GM19452 (cell line): ENCODE data around the gene XPO5.
A peak's percentile ranks its signal among the peaks of the same experiment; 100 is the strongest.
"Not testable (repeated sequence)": the region's sequence is repeated elsewhere in the genome, so short reads cannot be mapped to it uniquely, and the experiment has no call there.

ENCODE experiments used
- ATAC-seq: cut with Tn5 transposase; IDR thresholded peaks from one replicate; pipeline ENCODE4 v1.9.1; 2021; ENCODE audit not compliant: unreplicated experiment

Gene XPO5

DNA sequence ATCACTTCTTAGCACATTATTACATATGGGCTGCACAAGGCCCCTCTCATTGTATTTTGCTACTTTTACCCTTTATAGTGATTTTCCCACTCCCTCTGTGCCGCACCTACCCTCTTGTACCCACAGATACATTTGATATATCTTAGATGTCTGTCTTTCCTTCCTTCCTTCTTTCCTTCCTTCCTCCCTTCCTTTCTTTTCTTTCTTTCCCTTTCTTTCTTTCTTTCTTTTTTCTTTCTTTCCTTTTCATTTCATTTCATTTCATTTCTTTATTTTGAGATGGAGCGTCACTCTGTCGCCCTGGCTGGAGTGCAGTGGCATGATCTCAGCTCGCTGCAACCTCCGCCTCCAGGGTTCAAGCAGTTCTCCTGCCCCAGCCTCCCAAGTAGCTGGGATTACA is 12.4 kb upstream of the XPO5 start:
- ATAC-seq, result no peak

DNA sequence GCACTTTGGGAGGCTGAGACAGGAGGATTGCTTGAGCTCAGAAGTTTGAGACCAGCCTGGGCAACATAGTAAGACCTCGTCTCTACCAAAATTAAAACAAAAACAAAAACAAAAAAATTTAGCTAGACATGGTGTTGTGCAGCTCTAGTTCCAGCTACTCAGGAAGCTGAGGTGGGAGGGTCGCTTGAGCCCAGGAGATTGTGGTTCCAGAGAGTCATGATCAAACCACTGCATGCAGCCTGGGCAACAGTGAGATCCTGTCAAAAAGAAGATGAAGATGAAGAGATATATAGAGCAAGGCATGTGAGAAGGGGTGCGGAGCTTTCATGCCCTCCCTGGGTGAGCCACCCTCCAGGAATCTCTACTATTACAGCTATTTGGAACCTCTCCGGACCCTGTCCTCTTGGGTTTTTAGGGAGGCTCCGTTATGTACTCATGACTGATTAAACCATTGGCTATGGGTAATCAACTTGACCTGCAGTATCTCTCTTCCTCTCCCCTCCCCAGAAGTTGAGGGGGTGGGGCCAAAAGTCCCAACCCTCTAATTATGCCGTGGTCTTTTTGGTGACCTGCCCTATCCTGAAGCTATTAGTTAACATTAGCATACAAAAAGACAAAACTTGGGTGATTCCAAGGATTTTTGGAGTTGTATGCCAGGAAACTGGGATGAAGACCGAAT is 9.2 kb upstream of the XPO5 start:
- no peak for ATAC-seq

DNA sequence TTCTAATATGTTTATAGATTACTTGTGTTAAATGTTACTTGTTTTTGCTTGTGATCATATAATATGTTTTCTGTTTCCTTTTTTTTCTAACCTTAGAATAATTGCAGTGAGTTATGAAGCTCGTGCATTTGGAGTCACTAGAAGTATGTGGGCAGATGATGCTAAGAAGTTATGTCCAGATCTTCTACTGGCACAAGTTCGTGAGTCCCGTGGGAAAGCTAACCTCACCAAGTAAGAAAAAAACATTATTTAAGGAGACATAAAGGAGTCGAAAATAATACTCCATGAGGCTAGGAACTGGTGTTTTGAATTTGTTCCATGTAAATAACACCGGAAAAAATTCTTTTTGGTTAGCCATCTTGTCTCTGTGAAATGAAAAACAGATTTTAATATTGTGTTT is 7.1 kb upstream of the XPO5 start:
- no peak for ATAC-seq

DNA sequence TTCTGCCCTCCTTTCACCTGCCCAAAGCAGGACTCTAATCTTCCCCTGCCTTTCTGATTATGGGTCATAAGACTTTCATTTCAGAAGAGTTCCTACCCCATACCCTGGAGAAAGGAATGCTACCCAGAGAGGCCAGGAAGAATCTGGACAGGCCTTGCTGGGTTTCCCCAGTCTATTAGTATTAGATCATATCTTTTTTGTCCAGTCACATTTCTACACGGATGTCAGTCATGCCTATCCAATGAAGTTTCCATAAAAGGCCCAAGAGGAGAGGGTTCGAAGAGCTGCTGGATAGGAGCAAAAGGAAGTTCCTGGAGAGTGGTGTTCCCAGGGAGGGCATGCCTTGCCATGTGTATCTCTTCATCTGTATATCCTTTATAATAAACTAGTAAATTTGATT is 3.3 kb upstream of the XPO5 start:
- ATAC-seq, result no peak

DNA sequence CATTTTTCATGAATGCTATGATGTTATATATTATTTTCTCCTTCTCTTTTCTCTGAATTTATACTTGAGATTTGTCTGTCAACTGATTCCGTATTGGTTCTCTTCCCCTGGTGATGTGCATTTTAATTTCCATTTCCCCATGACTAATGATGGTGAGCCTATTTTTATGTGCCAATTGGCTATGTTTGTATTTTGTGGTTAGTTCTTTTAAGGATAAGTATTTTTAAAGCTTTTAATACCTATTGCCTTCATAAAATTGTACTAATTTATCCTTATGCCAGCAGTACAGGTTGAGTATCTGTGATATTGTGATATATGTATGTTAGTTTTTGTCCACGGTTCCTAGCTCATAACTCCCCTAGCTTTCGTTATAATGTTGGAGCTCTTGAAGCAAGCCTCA is 2.9 kb upstream of the XPO5 start:
- ATAC-seq, result no peak

DNA sequence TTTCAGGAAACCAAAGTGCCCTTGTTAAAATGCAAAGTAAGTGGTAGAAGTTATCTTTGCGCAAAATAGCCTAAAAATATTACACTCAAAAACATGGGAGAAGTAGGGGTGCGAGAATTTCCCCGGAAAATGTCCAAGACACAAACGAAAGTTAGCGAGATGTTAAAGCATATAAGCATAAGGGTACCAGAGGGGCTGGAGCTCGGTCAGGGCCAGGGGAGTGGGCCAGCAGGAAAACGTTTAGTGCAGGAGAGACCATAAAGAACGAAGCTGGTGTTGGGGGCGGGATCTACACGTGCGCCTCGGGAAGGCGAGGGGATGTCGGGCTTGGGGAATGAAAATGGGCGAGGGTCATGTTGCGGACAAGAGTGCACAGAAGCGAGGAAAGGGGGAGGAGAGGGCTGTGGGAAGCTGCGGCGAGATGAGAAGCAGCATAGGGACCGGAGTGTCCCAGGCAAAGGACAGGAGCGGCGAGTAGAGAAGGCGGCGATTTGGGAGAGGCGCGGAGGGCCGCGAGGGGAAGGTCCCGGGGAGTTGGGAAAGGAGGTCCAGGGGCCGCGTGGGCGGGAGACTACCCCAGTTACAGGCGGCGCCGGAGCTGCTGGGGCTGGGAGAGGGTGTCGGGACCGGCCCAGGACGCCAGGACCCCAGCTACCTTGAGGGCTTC is 600 bp downstream of the XPO5 start:
- ATAC-seq, result no peak

DNA sequence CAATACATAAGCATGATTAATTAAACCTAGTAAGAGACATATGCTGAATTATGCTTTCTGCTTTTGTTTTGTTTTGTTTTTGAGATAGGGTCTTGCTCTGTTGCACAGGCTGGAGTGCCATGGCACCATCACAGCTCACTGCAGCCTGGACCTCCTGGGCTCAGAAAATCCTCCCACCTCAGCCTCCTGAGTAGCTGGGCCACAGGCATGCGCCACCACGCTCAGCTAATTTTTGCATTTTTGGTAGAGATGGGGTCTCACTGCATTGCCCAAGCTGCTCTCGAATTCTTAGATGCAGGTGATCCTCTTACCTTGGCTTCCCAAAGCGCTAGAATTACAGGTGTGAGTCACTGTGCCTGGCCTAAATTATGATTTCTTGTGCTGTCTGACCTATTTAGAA is 3.8 kb downstream of the XPO5 start:
- no peak for ATAC-seq

DNA sequence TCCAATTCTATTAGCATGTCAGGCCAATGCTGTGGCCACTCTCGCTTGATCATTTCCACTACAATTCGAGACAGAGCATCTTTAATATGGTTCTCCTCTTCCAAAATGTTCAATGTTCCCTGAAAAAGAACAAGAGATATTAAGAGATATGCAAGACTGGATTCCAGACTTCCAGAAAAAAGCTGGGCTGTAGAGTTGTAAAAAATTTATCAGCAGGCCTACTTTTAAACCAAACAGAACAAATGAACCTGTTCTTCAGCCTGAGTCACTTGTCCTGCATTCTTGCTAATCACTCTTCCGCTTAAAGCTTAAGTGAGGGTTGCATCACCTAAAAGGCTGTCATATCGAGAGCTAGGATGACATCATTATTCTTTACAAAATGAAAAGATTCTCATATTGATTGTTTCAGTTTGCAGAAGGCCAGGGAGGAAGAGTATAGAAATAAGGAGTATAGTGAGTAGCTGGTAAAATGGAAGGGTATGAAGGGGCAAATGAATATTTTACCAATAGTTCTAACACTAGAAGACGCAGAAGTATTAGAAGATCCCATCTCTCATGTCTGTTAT is 4.9 kb downstream of the XPO5 start:
- ATAC-seq, result no peak

DNA sequence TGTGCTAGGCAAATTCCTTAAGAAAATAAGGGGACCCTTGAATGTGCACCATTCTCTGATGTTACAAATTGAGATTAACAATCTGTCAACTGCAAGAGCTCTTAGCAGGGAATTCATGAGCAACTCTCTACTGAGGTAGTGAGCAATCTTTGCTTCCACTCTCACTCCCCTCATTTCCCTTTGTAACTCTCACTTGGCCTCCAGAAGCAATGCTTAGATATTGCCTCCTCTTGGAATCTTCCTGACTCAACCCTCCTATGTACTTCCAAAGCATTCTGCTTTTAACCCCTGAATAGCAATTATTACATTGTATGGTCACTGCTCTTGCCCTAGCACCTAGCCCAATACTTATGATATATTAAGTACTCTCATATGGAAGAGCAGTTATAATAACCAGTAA is 16.5 kb downstream of the XPO5 start:
- ATAC-seq, result no peak

DNA sequence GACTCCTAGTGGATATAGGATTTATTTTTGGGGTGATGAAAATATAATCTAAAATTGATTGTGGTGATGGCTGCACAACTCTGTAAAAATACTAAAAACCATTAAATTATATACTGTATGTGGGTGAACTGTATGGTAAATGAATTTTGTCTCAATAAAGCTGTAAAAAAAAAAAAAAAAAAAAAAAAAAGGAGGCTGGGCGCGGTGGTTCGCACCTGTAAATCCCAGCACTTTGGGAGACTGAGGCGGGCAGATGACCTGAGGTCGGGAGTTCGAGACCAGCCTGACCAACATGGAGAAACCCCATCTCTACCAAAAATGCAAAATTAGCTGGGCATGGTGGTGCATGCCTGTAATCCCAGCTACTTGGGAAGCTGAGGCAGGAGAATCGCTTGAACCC is 18.2 kb downstream of the XPO5 start:
- ATAC-seq, result not testable (repeated sequence)

DNA sequence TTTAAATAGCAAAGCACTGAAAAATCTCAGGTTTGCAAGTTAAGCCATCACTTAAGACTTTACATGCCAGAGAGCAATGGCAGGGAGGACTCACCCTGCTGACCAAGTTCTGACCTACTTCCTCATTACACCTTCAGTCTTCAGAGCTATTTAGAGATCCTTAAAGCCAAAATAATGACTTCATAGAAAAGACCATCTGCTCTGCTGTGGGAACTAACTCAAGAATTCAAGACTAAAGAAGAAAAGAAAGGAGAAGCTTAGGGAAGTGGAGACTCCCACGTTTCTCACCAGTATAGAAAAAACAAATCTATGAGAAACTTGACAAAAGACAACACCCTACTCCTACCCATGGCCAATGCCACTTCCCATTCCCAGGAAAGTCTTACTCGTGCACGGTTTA is 28.6 kb downstream of the XPO5 start:
- no peak for ATAC-seq

DNA sequence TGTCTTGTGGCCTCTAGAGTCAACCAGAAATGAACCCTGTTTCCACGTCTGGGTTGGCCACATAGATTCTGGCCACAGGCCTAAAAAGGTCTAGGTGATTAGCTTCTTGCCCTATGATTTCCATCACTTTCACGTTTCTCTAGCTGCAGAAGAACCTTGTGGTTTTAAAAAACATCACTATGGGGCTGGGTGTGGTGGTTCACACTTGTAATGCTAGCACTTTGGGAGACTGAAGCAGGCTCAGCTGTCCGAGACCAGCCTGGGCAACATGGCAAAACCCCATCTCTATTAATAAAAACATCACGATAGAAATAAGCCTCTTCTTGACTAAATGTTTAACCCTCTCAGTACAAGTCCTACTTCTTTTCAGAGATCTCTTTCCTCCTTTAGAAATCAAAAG is 31.4 kb downstream of the XPO5 start:
- ATAC-seq, result no peak

DNA sequence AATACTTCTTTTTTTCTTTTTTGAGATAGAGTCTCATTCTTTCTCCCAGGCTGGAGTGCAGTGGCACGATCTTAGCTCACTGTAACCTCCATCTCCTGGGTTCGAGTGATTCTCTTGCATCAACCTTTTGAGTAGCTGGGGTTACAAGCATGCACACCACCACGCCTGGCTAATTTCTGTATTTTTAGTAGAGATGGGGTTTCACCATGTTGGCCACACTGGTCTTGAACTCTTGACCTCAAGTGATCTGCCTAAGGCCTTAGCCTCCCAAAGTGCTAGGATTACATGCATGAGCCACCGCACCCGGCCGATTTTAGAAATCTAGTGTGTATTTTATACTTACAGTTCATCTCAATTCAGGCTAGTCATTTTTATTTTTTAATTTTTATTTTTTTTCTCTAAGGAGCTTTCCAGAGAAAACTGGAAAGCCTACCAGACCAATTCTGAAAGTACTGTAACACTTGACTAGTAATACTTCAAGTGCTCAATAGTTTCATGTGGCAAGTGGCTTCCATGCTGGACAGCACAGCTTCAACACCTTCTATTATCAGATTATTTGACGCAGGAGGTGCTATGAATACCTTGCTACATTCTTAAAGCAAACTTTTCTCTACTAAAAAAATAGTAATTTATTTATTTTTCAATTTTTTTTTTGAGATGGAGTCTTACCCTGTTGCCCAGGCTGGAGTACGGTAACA is 33.9 kb downstream of the XPO5 start:
- peak; percentile 77 for ATAC-seq

DNA sequence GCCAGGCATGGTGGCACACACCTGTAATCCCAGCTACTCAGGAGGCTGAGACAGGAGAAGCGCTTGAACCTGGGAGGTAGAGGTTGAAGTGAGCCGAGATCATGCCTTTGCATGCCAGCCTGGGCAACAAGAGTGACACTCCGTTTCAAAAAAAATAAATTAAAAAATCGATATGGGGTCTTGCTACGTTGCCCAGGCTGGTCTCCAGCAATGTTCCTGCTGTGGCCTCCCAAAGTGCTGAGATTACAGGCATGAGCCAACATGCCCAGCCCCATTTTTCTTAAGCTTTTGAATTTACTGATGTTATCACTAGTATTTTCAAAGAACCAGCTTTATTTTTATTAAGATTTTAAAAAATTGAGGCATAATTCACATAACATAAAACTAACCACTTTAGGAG is 35.3 kb downstream of the XPO5 start:
- no peak for ATAC-seq

DNA sequence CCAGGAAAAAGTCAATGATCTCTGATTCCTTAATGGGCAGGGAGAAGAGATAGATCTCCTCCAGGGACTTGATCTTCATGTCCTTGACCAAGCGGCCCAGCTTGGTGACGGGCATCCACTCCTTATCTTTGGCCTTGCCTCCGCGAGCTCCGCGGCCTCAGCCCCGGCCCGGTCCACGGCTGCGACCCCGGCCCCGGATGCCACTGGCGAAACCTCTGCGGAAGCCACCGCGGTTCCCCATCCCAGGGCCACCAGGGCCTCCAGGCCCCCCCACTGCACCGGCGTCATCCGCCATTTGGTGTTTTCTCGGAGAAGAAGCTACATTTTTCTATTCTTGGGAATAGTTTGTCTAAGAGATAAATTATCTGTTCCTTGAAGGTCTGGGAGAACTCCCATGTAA is 36.4 kb downstream of the XPO5 start:
- not testable (repeated sequence) for ATAC-seq

DNA sequence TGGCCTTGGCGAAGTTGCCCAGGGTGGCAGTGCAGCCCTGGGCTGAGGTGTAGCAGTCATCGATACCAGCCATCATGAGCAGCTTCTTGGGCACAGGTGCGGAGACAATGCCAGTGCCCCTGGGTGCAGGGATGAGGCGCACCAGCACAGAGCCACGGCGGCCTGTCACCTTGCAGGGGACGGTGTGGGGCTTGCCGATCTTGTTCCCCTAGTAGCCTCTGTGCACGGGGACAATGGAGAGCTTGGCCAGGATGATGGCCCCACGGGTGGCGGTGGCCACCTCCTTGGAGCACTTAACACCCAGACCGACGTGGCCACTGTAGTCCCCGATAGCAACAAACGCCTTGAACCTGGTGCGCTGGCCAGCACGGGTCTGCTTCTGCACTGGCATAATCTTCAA is 36.9 kb downstream of the XPO5 start:
- not testable (repeated sequence) for ATAC-seq

DNA sequence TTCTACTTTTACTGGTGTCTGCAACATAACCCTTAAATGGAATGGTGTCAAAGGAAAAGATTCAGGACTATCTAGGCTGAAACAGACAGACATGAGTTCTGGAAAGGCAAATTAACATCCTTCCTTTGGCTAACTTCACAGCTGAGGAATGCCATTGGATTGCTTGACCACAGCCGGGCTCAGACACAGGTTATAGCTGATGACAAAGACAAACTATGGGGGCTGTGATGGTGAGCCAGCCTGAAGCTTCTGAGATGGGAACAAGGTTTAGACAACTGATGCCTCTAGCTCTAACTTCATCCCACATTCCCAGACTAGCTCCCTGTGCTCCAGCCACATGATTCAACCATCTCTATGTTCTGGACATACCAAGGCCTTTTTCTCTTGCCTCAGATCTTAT is 43.6 kb downstream of the XPO5 start:
- no peak for ATAC-seq

DNA sequence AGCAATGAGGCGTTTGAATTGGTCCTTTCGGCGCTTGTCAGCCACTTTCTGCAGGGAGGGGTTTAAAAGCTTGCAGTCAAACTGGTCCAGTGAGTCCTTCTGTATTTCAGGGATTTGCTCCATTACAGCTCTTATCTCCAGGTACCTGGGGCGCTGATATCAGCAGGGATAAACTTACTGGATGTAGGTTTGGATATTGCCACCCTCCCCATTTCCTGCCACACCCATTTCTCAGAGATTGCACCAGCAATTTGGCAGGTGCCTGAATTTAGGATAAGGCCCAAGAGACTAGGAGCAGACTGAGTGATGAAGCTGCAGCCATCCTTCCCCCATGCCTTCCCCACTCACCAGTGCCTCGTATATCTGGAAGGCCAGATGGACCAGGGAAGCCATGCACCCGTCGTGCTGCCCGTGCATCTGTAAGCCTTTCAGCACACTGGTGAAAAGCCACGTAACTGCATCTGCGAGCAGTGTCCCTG is 51.3 kb downstream of the XPO5 start:
- ATAC-seq, result no peak

DNA sequence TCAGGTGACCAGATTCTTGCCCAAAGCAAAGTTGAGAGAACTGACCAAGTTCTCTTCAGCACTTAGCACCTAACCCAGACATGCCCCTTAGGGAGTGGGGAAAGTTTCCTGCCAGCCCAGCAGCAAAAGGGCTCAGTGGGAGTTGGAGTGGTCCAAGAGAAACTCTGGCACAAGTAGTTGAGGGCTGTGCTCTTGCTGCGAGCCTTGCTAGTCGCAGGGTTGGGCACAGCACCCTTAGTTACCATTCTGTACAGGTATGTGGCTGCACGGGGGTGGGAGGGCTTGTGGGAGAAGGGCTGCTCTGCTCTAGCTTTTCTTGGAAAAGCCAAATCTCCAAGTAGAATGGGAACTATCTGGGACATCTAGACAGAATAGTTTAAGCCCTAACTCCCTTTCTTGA is 52.6 kb downstream of the XPO5 start:
- ATAC-seq, result no peak

DNA sequence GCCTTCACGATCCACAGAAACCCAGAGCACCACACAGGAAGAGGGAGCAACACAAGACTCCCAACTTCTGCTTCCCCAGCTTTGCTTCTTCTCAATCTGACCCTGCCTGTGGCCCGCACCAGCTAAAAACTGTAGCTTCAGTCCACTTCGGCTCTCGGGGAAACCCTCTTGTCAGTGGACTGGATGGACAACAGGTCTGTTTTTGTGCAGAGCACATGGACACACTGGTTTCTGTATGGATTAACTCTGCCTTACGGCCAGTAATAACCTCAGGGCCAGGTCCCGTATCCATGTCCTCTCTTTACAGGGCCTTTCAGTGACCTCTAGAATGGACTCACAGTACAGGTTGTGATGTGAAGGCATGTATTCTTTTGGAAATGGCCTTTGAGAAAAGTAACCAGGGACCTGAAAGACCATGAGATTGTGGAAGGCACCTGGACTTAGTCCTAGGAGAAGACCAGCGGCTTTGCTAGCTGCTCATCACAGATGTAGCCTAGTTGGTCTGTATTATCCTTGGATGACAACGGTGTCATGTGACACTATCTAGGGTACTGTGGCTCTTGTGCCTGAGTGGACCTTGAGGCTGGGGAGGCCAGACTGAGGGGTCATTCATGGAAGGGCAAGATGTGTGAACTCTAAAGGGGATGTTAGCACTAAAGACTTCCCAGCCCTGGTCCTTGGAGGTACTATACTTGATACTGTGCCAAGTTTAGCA is 53.1 kb downstream of the XPO5 start:
- ATAC-seq, result no peak

DNA sequence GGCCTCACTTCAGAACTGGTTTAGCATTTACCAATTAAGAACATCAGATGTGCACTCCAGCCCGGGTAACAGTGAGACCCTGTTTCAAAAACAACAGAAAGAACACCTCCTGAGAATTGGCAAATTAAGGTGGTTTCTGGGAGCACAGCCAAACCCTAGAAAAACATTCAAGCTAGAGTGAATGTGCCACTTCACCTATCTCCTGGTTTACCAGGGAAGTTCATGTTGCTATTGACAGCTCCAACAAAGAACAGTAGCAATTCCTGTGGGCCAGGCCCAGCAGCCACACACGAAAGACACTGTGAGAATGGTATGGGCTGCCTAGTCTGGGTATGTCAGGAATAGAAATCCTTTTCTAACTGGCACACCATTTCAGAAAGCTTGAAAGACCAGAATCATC is 54.0 kb downstream of the XPO5 start:
- ATAC-seq, result no peak
